GM12864 (cell line): ENCODE data around the gene S100G.

Experiments
- DNase-seq: peaks from one replicate; pipeline ENCODE4 v3.0.0-alpha.2; 2011; ENCODE audit warnings: low read depth
- H3K4me3 ChIP-seq: 2 replicates; pipeline ENCODE4 v1.5.1; 2011; ENCODE audit warnings: mild to moderate bottlenecking, low read depth, low read length, control low read depth
- TF ChIP-seq, protein P1 (sequence below): IDR thresholded peaks from 2 replicates; pipeline ENCODE4 v1.5.1; 2011; ENCODE audit warnings: low read depth, mild to moderate bottlenecking, moderate library complexity, low read length, control low read depth, inconsistent platforms; ENCODE audit errors: missing control alignments

The S100G gene

DNA sequence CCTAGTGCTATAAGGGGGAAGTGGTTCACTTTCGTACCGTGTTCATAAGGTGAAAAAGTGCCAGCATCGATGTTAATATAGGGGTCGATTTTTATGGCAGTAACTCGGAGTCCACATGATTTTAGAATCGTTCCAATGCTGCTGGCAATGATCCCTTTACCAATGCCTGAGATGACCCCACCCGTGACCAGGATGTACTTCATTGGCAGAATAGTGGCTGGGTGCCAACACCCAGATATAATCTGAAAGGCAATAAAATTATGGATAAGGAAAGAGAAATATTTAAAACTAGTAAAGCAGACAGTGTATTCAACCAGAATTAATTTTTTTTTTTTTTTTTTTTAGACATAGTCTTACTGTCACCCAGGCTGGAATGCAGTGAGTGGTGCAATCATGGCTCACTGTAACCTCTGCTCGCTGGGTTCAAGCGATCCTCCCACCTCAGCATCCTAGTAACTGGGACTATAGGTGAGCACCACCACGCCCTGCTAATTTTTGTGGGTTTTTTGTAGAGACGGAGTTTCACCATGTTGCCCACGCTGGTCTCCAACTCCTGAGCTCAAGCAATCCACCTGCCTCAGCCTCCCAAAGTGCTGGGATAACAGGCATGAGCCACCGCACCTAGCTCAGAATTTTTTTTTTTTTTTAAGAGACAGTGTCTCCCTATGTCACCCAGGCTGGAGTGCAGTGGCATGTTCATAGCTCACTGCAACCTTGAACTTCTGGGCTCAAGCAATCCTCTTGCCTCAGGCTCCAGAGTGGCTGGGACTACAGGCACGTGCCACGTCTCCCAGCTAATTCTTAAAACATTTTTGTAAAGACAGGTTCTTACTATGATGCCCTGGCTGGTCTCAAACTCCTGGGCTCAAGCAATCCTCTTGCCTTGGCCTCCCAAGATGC is 53.0 kb downstream of the S100G start:
- no peak for DNase-seq
- H3K4me3 ChIP-seq, result no peak overlapping the region
- TF ChIP-seq, protein P1, sequence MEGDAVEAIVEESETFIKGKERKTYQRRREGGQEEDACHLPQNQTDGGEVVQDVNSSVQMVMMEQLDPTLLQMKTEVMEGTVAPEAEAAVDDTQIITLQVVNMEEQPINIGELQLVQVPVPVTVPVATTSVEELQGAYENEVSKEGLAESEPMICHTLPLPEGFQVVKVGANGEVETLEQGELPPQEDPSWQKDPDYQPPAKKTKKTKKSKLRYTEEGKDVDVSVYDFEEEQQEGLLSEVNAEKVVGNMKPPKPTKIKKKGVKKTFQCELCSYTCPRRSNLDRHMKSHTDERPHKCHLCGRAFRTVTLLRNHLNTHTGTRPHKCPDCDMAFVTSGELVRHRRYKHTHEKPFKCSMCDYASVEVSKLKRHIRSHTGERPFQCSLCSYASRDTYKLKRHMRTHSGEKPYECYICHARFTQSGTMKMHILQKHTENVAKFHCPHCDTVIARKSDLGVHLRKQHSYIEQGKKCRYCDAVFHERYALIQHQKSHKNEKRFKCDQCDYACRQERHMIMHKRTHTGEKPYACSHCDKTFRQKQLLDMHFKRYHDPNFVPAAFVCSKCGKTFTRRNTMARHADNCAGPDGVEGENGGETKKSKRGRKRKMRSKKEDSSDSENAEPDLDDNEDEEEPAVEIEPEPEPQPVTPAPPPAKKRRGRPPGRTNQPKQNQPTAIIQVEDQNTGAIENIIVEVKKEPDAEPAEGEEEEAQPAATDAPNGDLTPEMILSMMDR, result no peak
